Stimulated activated CD8-positive, alpha-beta memory T cell treated with anti-CD3 and anti-CD28 coated beads, Interleukin-7, amount 100 ng/mL, for 48 hours (primary cell): ENCODE results near the gene RAB13.
A peak's percentile ranks its signal among the peaks of the same experiment; 100 is the strongest.
"Not testable (repeated sequence)": the region's sequence is repeated elsewhere in the genome, so short reads cannot be mapped to it uniquely, and the experiment has no call there.

ENCODE experiments used
- DNase-seq, 2 donors: peaks; one replicate each; pipeline ENCODE4 v3.0.0-alpha.2; 2020; ENCODE audit warnings: low read depth in 1 of 2; ENCODE audit errors: extremely low read depth in 1 of 2

The RAB13 gene

GRCh38 chr1:153985941-153986761, at the start of gene RAB13:
Gene RAB13 (minus strand): TSS chr1:153986339. CDS start chr1:153986236, 103 bp downstream.
- DNase-seq = no peak

GRCh38 chr1:154033697-154034096, 47.6 kb upstream of the RAB13 start:
- DNase-seq = not testable (repeated sequence)

GRCh38 chr1:154019940-154020339, 33.8 kb upstream of the RAB13 start:
- DNase-seq = no peak

GRCh38 chr1:154019269-154019668, 33.1 kb upstream of the RAB13 start:
- DNase-seq = no peak

- DNase-seq = no peak
These were observed 28.2 kb upstream of the RAB13 start for GRCh38 chr1:154014154-154014907.

- not testable (repeated sequence) for DNase-seq
These were observed 26.4 kb upstream of the RAB13 start for GRCh38 chr1:154012543-154012942.

- DNase-seq = no peak
These were observed 26.0 kb upstream of the RAB13 start for GRCh38 chr1:154012129-154012528.

GRCh38 chr1:154006136-154006535, 20.0 kb upstream of the RAB13 start:
- no peak for DNase-seq

- no peak for DNase-seq
These were observed 14.3 kb upstream of the RAB13 start for GRCh38 chr1:154000420-154000819.

GRCh38 chr1:153996882-153997281, 10.7 kb upstream of the RAB13 start:
- not testable (repeated sequence) for DNase-seq

- DNase-seq = no peak
These were observed 9.5 kb upstream of the RAB13 start for GRCh38 chr1:153995640-153996039.

GRCh38 chr1:153995202-153995601, 9.1 kb upstream of the RAB13 start:
- no peak for DNase-seq

- DNase-seq = no peak
These were observed 5.7 kb upstream of the RAB13 start for GRCh38 chr1:153991806-153992205.

- no peak for DNase-seq
These were observed 5.1 kb upstream of the RAB13 start for GRCh38 chr1:153991151-153991630.

- DNase-seq = peak; percentile 64 to 87
These were observed 4.5 kb upstream of the RAB13 start, which contains the start of gene RPS27 for GRCh38 chr1:153990468-153991150. Gene RPS27 (plus strand): TSS chr1:153990762. CDS start chr1:153990797, 35 bp downstream.

- no peak for DNase-seq
These were observed 1.5 kb upstream of the RAB13 start for GRCh38 chr1:153987621-153988020.

- DNase-seq = peak; percentile 35 to 49
These were observed 712 bp downstream of the RAB13 start for GRCh38 chr1:153985341-153985912.

- DNase-seq = no peak
These were observed 1.8 kb downstream of the RAB13 start for GRCh38 chr1:153984123-153984894.

- DNase-seq = not testable (repeated sequence)
These were observed 4.4 kb downstream of the RAB13 start for GRCh38 chr1:153981735-153982134.

GRCh38 chr1:153979091-153979490, 7.0 kb downstream of the RAB13 start:
- DNase-seq = not testable (repeated sequence)
